ENCODE results near the gene DUSP1. TPM values are rescaled to one million over a fixed set of nuclear protein-coding genes. Genes with fewer than 3 reads are reported as not detected.

DUSP1 gene
- 1,000 to 10,000 TPM in 2 of 3 donors, 100 to 1,000 TPM in 1; 752 to 1,562 (median 1,015) TPM for total RNA-seq

GRCh38 chr5:172770675-172771438, at the start of gene DUSP1:
Gene DUSP1 (minus strand): TSS chr5:172771195. CDS start chr5:172770952, 243 bp downstream.
- peak within 1 kb of the TSS; percentile 93 to 97 (median 94) for H3K4me3 ChIP-seq
- intact Hi-C loops (cut with DNase I; ENCODE audit: low total_unique reads): loop anchor here (10.0 kb wide), 2 partner anchors 94 to 134 kb away; no protein-coding TSS in a partner anchor
- peak; percentile 99 for DNase-seq (ENCODE audit: low spot score in 2 of 2)
- H3K4me1 ChIP-seq: peaks cover 0 to 2% of the 10 kb centered on the region in 2 donors
- no peaks in the 10 kb centered on the region for H3K36me3 ChIP-seq
- no peaks in the 10 kb centered on the region for H3K27me3 ChIP-seq
- peak within 1 kb of the TSS; percentile 98 to 100 for H3K27ac ChIP-seq
- no peaks in the 10 kb centered on the region for H3K9me3 ChIP-seq
- peak; percentile 43 to 52 (median 47) for TF ChIP-seq CTCF (IDR thresholded peaks at IDR 0.05)
- TF ChIP-seq POLR2AphosphoS5 (IDR thresholded peaks at IDR 0.05): peak; percentile 100
- peak; percentile 100 for TF ChIP-seq POLR2A (IDR thresholded peaks at IDR 0.05)

- Histone ChIP-seq H3K36me3 (no peaks in the 10 kb centered on the region), H3K4me1 (no peaks in the 10 kb centered on the region), H3K27me3 (no peaks in the 10 kb centered on the region), H3K4me3 (peak overlapping the region in 1 of 3 donors; percentile 8), H3K27ac (peak overlapping the region; percentile 68 to 76), H3K9me3 (peaks cover 0 to under 1% of the 10 kb centered on the region in 2 donors)
- no peak for TF ChIP-seq POLR2AphosphoS5 (IDR thresholded peaks at IDR 0.05)
- DNase-seq (ENCODE audit: low spot score in 2 of 2): peak; percentile 73 to 82
- intact Hi-C loops (cut with DNase I; ENCODE audit: low total_unique reads): no loop called here
Measured at GRCh38 chr5:172820046-172820767, 49.2 kb upstream of the DUSP1 start.

- intact Hi-C loops (cut with DNase I; ENCODE audit: low total_unique reads): no loop called here
- Histone ChIP-seq H3K4me3 (no peak overlapping the region), H3K4me1 (no peaks in the 10 kb centered on the region), H3K36me3 (no peaks in the 10 kb centered on the region), H3K27ac (peak overlapping the region in 1 of 2 donors; percentile 68), H3K27me3 (no peaks in the 10 kb centered on the region), H3K9me3 (no peaks in the 10 kb centered on the region)
- DNase-seq (ENCODE audit: low spot score in 2 of 2): no peak
- TF ChIP-seq POLR2AphosphoS5 (IDR thresholded peaks at IDR 0.05): no peak
- no peak for TF ChIP-seq POLR2A (IDR thresholded peaks at IDR 0.05)
- TF ChIP-seq CTCF (IDR thresholded peaks at IDR 0.05): no peak
Measured at GRCh38 chr5:172819569-172819968, 48.6 kb upstream of the DUSP1 start.

GRCh38 chr5:172818081-172818480, 47.1 kb upstream of the DUSP1 start:
- Histone ChIP-seq H3K36me3 (no peaks in the 10 kb centered on the region), H3K4me1 (no peaks in the 10 kb centered on the region), H3K27me3 (no peaks in the 10 kb centered on the region), H3K27ac (no peak overlapping the region), H3K9me3 (no peaks in the 10 kb centered on the region), H3K4me3 (no peak overlapping the region)
- intact Hi-C loops (cut with DNase I; ENCODE audit: low total_unique reads): no loop called here
- TF ChIP-seq POLR2A (IDR thresholded peaks at IDR 0.05) (no peak), POLR2AphosphoS5 (IDR thresholded peaks at IDR 0.05) (no peak)
- DNase-seq (ENCODE audit: low spot score in 2 of 2): no peak

GRCh38 chr5:172817664-172818063, 46.7 kb upstream of the DUSP1 start:
- TF ChIP-seq POLR2A (IDR thresholded peaks at IDR 0.05): no peak
- no peak for TF ChIP-seq CTCF (IDR thresholded peaks at IDR 0.05)
- TF ChIP-seq POLR2AphosphoS5 (IDR thresholded peaks at IDR 0.05): no peak
- Histone ChIP-seq H3K27ac (no peak overlapping the region), H3K36me3 (no peaks in the 10 kb centered on the region), H3K9me3 (no peaks in the 10 kb centered on the region), H3K27me3 (no peaks in the 10 kb centered on the region), H3K4me3 (no peak overlapping the region), H3K4me1 (no peaks in the 10 kb centered on the region)
- DNase-seq (ENCODE audit: low spot score in 2 of 2): no peak
- intact Hi-C loops (cut with DNase I; ENCODE audit: low total_unique reads): no loop called here
